Measurements from ENCODE around the gene EVI2A.

DNA sequence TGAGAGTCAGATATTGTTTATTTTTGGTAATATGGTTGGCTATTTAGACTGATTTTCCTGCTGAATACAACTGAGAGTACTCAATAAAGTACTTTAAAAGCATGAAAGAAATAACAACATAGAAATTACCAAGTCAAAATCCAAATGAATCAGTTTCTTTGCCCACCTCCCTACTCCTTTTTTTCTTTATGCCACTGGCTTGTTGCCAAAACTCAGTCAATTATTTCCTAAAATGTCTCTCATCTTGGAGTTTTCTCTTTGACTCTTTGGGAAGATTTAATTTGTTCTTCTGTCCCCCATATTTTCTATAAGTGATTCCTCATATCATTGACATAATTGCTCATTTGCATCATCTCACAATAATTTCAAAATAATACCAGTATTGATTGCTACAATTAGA is 21.8 kb downstream of the EVI2A start:
- no peak for TF ChIP-seq POLR2AphosphoS5 (IDR thresholded peaks at IDR 0.05; ENCODE audit: low read depth, low read length)
- no peak for TF ChIP-seq POLR2A (IDR thresholded peaks at IDR 0.05; ENCODE audit: low read depth, low read length)
